Astrocyte of the spinal cord (primary cell): ENCODE measurements around the gene TENM4.
A peak's percentile ranks its signal among the peaks of the same experiment; 100 is the strongest.

Experiments
- DNase-seq: peaks from one replicate; pipeline ENCODE4 v3.0.0; 2011; ENCODE audit warnings: low read depth, low spot score
- H3K4me3 ChIP-seq: 2 replicates; pipeline ENCODE4 v1.5.1; 2011; ENCODE audit warnings: low read depth, mild to moderate bottlenecking, low read length, moderate library complexity
- CTCF ChIP-seq: IDR thresholded peaks from 2 replicates; pipeline ENCODE4 v1.5.1; 2012; ENCODE audit warnings: low read depth, mild to moderate bottlenecking, low read length, inconsistent platforms
- in situ Hi-C: cut with HindIII; loops from 2 replicates; pipeline ENCODE4 v1.10.0; 2017; ENCODE audit warnings: low sequenced_read_pairs

Gene TENM4

GRCh38 chr11:79244241-79244772 is 196.5 kb downstream of the TENM4 start:
- H3K4me3 ChIP-seq, result no peak overlapping the region
- in situ Hi-C loops, result no loop called here
- TF ChIP-seq CTCF, result no peak
- DNase-seq, result peak; percentile 93

GRCh38 chr11:79243422-79244210 is 197.2 kb downstream of the TENM4 start:
- peak; percentile 78 for DNase-seq
- TF ChIP-seq CTCF, result no peak
- in situ Hi-C loops, result no loop called here
- H3K4me3 ChIP-seq, result no peak overlapping the region

- in situ Hi-C loops, result no loop called here
- no peak for TF ChIP-seq CTCF
- DNase-seq, result peak; percentile 63
- H3K4me3 ChIP-seq, result no peak overlapping the region
Measured at GRCh38 chr11:79242616-79243015, 198.2 kb downstream of the TENM4 start.

GRCh38 chr11:79241852-79242241 is 199.0 kb downstream of the TENM4 start:
- no peak for TF ChIP-seq CTCF
- in situ Hi-C loops, result no loop called here

GRCh38 chr11:79241205-79241851 is 199.5 kb downstream of the TENM4 start:
- no peak for DNase-seq
- no peak for TF ChIP-seq CTCF
- in situ Hi-C loops, result no loop called here
- H3K4me3 ChIP-seq, result no peak overlapping the region

More at GRCh38 chr11:79241852-79242241, 199.0 kb downstream of the TENM4 start:
- no peak for DNase-seq
- no peak overlapping the region for H3K4me3 ChIP-seq

- in situ Hi-C loops, result no loop called here
- DNase-seq, result peak; percentile 90
- H3K4me3 ChIP-seq, result no peak overlapping the region
- no peak for TF ChIP-seq CTCF
Measured at GRCh38 chr11:79237703-79238102, 203.1 kb downstream of the TENM4 start.
